Pulmonary artery endothelial cell (primary cell): ENCODE results near the gene RIN3. TPM values are rescaled to one million over a fixed set of nuclear protein-coding genes. Genes with fewer than 3 reads are reported as not detected.

Source experiments
- DNase-seq: peaks from one replicate; pipeline ENCODE4 v3.0.0-alpha.2; 2011; ENCODE audit warnings: low read depth, low spot score
- total RNA-seq: library from RNA; depleted of rRNA; stranded (reverse); fragments of >200 nt; gene quantifications from 2 replicates; pipeline ENCODE4 v1.2.3, GENCODE V29; 2014

Gene RIN3
- total RNA-seq, 1 donor from 2014 or later, result 2.7 TPM

DNA sequence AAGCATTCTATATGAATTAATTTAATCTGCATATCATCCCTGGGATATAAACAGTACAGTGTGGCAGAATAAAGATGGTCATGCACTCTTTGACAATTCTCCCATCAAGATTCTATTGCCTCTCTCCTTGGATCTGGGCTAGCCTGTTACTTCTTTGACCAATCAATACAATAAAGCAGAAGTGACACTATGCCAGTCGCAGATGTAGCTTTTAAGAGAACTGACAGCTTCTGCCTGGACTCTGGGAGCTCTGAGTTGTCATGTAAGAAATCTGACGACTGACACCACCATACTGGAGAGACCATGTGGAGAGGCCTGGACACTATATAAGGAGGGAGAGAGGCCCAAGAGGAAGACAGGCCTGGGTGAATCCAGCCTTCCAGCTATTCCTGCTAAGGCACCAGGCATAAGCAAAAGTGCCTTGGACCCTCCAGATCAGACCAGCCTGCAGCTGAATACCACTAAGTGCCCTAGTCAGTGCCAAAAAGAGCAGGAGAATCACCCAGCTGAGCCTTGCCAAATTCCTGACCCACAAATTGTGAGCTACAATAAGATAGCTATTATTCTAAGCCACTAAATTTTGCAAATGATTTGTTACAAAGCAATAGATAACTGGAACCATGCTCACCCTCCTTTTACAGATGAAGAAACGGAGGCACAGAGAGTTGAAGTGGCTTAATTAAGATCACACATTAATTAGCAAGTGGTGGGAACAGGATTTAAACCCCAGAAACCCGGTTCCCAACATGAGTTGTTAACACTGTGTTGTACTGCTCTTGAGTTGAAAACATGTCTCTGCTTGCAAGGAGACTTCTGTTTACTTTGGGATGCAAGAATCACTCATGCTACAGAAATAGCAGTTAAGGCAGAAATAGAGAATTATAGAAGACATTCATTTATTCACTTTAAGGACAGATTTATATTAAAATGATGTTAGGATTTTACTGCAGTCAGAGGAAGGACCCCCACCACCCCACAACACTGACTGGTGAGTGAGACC, 84.6 kb downstream of the RIN3 start:
- DNase-seq, result no peak

DNA sequence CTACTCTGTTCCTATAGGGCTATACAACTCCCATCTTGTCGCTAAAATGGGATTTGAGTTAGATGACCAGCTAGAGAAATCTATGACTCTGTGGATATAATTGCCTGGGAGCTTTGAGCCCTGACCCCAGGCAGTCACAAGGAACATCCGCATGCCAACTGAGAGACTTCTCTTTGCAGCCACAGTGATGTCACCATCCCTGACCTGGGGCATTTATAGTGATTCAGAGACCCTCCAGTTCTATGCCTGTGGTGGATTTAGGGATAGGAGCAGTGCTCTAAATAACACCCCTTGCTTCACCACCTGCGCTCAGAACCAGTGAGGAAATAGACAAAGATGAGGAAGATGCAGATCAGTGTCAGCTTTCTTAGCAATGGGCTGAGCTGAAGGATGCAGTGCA, 86.2 kb downstream of the RIN3 start:
- DNase-seq, result no peak

DNA sequence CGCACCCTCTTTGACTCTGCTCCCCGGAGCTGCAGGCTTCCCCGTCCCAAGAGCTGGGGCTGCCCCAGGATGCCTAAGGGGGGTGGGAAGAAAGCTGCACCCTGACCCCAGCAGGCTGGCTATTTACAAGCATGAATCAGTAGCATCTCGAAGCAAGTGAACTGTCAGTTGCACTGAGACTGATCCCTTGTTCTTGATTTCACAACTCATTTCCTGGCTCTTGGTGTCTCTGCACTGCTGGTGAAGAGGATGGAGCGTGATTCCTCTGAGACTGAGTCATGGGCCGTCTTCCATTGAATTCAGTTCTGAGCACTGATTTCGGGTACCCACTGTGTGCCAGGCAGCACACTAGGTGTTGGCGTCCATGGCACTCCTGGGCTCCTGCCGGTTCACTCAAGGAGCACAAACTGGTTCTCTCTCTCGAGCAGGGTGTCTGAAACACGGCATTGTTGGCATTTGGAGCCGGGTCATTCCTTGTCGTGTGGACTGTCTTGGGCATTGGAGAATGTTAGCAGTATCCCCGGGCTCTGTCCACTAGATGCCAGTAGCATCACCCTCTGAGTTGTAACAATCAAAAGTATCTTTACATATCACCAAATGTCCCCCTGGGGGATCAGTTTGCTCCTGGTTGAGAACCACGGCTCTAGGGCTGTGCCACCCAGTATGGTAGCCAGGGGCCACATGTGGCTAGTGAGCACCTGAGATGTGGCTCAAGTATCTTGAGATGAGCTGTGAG, 86.9 kb downstream of the RIN3 start:
- DNase-seq, result no peak

DNA sequence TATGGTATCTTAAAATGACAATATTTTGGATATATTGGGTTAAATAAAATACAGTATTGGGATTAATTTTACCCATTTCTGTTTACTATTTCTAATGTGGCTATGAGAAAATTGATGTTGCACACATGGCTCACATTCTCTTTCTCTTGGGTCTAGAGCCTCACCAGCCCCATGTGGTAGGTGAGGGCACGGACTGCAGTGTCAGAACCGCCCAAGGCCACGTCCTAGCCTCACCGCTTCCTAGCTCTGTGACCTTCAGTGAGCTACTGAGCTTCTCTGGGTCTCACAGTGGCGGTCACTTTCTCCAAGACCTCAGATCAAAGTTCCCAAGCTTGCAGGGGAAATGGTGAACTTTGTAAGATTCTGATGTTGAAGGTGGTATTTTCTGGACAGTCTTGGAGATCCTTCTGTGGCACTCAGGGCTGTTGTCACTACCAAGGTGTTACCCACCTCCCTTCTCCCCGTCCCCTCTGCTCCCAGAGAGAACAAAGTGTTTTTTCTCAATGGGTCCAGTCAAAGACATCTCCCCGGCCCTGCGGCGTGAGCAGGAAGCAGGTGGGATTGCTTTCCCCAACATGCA, 87.6 kb downstream of the RIN3 start:
- DNase-seq, result no peak

DNA sequence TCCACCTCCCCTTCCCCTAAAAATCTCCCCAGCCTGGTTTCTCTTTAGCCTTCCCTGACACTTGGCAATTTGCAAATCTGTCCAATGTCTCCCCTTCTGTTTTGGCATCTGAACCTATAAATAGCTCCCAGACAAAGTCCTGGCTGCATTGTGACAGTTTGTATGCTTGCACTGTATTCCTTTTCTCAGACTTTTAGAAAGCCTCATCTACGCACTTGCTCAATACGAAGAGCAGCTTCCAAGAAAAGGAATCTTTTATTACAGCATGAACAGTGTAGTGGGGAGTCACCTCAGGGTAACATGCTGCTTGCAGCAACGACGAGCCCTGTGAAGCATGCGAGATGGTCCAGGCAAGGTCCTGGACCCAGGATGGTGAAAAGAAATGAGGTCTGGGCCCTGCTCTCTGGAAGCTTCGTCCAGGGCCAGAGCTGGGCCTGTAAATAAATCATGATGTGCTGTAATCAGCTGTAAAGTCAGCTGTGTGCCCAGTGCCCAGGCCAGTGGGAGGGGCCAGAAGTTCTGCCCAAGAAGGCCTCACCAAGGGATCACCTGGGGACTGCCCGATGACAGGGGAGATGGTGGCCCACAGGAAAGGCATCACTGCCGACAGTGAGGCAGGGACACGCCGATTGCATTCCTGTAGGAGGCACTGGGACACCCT, 88.3 kb downstream of the RIN3 start:
- DNase-seq, result no peak

GRCh38 chr14:92603309-92604242, 90.0 kb downstream of the RIN3 start:
- no peak for DNase-seq

DNA sequence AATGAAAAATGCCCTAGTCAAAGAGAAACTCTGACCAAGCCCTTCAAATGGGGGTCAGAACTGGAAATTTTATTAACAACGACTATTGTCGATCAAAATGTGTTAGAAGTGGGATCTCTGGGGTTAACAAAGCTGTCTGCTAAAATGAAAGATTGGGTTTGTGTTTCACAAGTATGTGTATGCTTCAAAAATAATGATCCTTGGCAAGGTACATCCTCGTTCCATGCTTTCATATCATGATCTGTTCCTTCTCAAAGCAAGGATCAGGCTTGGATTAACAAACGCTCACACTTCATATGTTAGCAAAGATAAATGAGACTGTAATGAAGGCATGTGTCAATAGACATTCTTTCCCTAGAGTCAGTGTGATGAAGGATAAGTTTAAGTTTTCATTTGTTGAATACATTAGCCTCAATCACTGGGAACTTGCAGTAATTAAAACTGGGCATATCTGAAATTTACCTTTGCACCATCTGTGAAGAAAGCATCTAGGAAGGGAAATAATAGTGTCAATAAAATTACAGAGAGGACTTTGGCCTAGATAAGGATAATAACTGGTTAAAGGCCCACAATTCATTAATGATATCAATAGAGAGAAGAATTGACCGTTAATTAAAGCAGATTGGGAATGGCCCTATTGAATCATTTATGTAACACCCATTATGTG, 91.8 kb downstream of the RIN3 start:
- DNase-seq, result no peak

GRCh38 chr14:92607251-92607650, 93.7 kb downstream of the RIN3 start:
- DNase-seq, result no peak

GRCh38 chr14:92607702-92608429, 94.3 kb downstream of the RIN3 start:
- peak; percentile 83 for DNase-seq

GRCh38 chr14:92609955-92610354, 96.4 kb downstream of the RIN3 start:
- no peak for DNase-seq

DNA sequence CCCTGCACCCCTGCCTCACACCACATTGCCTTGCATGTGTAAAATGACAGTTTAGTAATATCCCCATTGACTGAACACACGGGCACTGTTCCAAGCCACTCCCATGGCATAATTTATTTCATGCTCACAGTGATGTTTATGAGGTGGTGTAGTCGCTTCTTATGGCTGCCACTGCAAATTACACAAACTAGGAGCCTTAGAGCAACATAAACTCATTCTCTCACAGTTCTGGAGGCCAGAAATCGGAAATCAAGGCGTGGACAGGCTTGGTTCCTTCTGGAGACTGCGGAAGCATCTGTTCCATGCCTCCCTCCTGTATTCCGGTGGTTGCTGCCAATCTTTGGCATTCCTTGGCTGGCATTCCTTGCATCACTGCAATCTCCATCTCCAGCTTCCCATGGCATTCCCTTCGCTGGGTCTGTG, 97.3 kb downstream of the RIN3 start:
- DNase-seq, result peak; percentile 94

- no peak for DNase-seq
These were observed 99.6 kb downstream of the RIN3 start for GRCh38 chr14:92613008-92613658.

DNA sequence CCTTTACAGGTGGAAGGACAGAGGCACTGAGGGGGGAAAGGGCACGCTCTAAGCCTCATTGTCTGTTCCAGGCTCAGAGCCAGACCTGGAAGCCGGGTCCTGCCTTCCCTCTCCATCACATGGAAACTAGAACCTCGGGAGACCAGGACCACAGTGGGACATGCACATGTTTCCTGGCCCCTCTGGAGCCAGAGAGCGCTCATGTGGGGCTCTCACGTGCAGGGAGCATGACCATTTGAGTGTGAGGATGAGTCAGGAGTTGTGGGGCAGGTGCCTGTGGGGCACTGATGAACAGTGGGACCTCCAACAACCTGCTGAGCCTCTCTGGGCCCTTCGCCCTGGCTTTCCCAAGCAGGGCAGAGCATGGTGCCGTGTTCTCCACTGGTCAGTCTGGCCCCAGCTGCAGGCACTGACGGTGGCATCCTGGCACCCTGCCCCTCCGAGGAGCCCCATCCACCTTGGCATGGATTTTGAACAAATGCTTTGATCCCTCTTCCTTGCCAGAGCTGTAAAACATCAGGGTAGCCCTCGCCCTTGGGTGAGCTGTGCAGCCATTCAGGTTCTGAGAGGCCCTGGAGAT, 100.2 kb downstream of the RIN3 start:
- DNase-seq, result no peak

- no peak for DNase-seq
These were observed 101.9 kb downstream of the RIN3 start for GRCh38 chr14:92615451-92615850.

DNA sequence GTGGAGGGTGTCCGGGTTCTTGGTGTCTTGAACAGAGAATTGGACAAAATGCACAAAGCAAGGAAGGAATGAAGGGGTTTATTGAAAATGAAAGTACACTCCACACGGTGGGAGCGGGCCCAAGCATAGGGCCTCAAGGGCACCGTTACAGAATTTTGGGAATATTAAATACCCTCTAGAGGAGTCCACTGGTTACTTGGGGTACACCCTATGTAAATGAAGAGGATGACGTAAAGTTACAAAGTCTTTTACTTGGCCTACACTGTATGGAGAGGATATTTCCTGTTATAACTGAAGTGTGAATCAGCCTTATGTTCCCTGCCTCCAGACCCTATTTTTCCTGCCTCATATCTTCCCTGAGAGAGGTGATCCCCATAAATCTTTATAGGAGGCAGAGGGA, 102.6 kb downstream of the RIN3 start:
- no peak for DNase-seq

GRCh38 chr14:92617581-92617980, 104.0 kb downstream of the RIN3 start:
- no peak for DNase-seq

- no peak for DNase-seq
These were observed 106.3 kb downstream of the RIN3 start for GRCh38 chr14:92619671-92620456.

- DNase-seq, result no peak
These were observed 108.7 kb downstream of the RIN3 start for GRCh38 chr14:92622311-92622710.
